ENCODE measurements around the gene SETBP1.

The SETBP1 gene

GRCh38 chr18:45069546-45069945 is 388.9 kb downstream of the SETBP1 start:
- TF ChIP-seq CTCF (IDR thresholded peaks at IDR 0.05; ENCODE audit: low read depth, low read length, missing control alignments) = no peak
- no peak overlapping the region for H3K4me3 ChIP-seq (ENCODE audit: low read depth, low read length)
- no peak for DNase-seq (ENCODE audit: low read depth)

- H3K4me3 ChIP-seq (ENCODE audit: low read depth, low read length) = no peak overlapping the region
- no peak for TF ChIP-seq CTCF (IDR thresholded peaks at IDR 0.05; ENCODE audit: low read depth, low read length, missing control alignments)
- no peak for DNase-seq (ENCODE audit: low read depth)
Observed at GRCh38 chr18:45071956-45072355, 391.3 kb downstream of the SETBP1 start.

- no peak overlapping the region for H3K4me3 ChIP-seq (ENCODE audit: low read depth, low read length)
- no peak for DNase-seq (ENCODE audit: low read depth)
- TF ChIP-seq CTCF (IDR thresholded peaks at IDR 0.05; ENCODE audit: low read depth, low read length, missing control alignments) = no peak
Observed at GRCh38 chr18:45073556-45073955, 392.9 kb downstream of the SETBP1 start.

- DNase-seq (ENCODE audit: low read depth) = no peak
- no peak overlapping the region for H3K4me3 ChIP-seq (ENCODE audit: low read depth, low read length)
- TF ChIP-seq CTCF (IDR thresholded peaks at IDR 0.05; ENCODE audit: low read depth, low read length, missing control alignments) = no peak
Observed at GRCh38 chr18:45081566-45082181, 401.0 kb downstream of the SETBP1 start.

- H3K4me3 ChIP-seq (ENCODE audit: low read depth, low read length) = no peak overlapping the region
- no peak for DNase-seq (ENCODE audit: low read depth)
- TF ChIP-seq CTCF (IDR thresholded peaks at IDR 0.05; ENCODE audit: low read depth, low read length, missing control alignments) = no peak
Observed at GRCh38 chr18:45083226-45083855, 402.7 kb downstream of the SETBP1 start.

GRCh38 chr18:45084206-45084605 is 403.5 kb downstream of the SETBP1 start:
- no peak overlapping the region for H3K4me3 ChIP-seq (ENCODE audit: low read depth, low read length)
- DNase-seq (ENCODE audit: low read depth) = no peak
- TF ChIP-seq CTCF (IDR thresholded peaks at IDR 0.05; ENCODE audit: low read depth, low read length, missing control alignments) = no peak

Measured in GM12864 (cell line).